ENCODE data around the gene IL18R1.

IL18R1 gene

GRCh38 chr2:102385522-102385921 is 29.9 kb downstream of the IL18R1 start:
- DNase-seq = no peak
- Histone ChIP-seq H3K36me3 (no peaks in the 10 kb centered on the region), H3K27me3 (no peaks in the 10 kb centered on the region), H3K9me3 (peaks cover 0 to 8% (median 8%) of the 10 kb centered on the region in 3 donors), H3K4me3 (no peak overlapping the region), H3K4me1 (no peaks in the 10 kb centered on the region), H3K27ac (no peak overlapping the region)
- no peak for TF ChIP-seq CTCF (IDR thresholded peaks at IDR 0.05)
- intact Hi-C loops (cut with DNase I; ENCODE audit: low total_unique reads) = no loop called here

GRCh38 chr2:102386004-102386403 is 30.4 kb downstream of the IL18R1 start:
- H3K4me1 ChIP-seq = no peaks in the 10 kb centered on the region
- no peaks in the 10 kb centered on the region for H3K27me3 ChIP-seq
- no peaks in the 10 kb centered on the region for H3K36me3 ChIP-seq
- no peak for DNase-seq
- no peak overlapping the region for H3K27ac ChIP-seq
- intact Hi-C loops (cut with DNase I; ENCODE audit: low total_unique reads) = no loop called here
- no peak overlapping the region for H3K4me3 ChIP-seq
- TF ChIP-seq CTCF (IDR thresholded peaks at IDR 0.05) = no peak
- H3K9me3 ChIP-seq = peaks cover 0 to 8% (median 8%) of the 10 kb centered on the region in 3 donors

- no peak for TF ChIP-seq CTCF (IDR thresholded peaks at IDR 0.05)
- no peak overlapping the region for H3K27ac ChIP-seq
- H3K27me3 ChIP-seq = no peaks in the 10 kb centered on the region
- H3K36me3 ChIP-seq = no peaks in the 10 kb centered on the region
- H3K4me1 ChIP-seq = no peaks in the 10 kb centered on the region
- intact Hi-C loops (cut with DNase I; ENCODE audit: low total_unique reads) = no loop called here
- DNase-seq = no peak
- peaks cover 0 to 8% (median 8%) of the 10 kb centered on the region in 3 donors for H3K9me3 ChIP-seq
- H3K4me3 ChIP-seq = no peak overlapping the region
Observed at GRCh38 chr2:102386867-102387541, 31.4 kb downstream of the IL18R1 start.

GRCh38 chr2:102387763-102388546 is 32.4 kb downstream of the IL18R1 start:
- no peak for DNase-seq
- no peak for TF ChIP-seq CTCF (IDR thresholded peaks at IDR 0.05)
- Histone ChIP-seq H3K36me3 (no peaks in the 10 kb centered on the region), H3K27me3 (no peaks in the 10 kb centered on the region), H3K27ac (no peak overlapping the region), H3K4me1 (no peaks in the 10 kb centered on the region), H3K4me3 (no peak overlapping the region), H3K9me3 (peaks cover 0 to 8% (median 8%) of the 10 kb centered on the region in 3 donors)
- intact Hi-C loops (cut with DNase I; ENCODE audit: low total_unique reads) = no loop called here

GRCh38 chr2:102391565-102391964 is 36.0 kb downstream of the IL18R1 start:
- no peaks in the 10 kb centered on the region for H3K4me1 ChIP-seq
- no peak for DNase-seq
- intact Hi-C loops (cut with DNase I; ENCODE audit: low total_unique reads) = no loop called here
- no peaks in the 10 kb centered on the region for H3K36me3 ChIP-seq
- no peak overlapping the region for H3K27ac ChIP-seq
- no peaks in the 10 kb centered on the region for H3K9me3 ChIP-seq
- no peak for TF ChIP-seq CTCF (IDR thresholded peaks at IDR 0.05)
- H3K27me3 ChIP-seq = no peaks in the 10 kb centered on the region
- H3K4me3 ChIP-seq = no peak overlapping the region

Measured in tibial artery (tissue), 4 donors.